GM21717 (cell line): ENCODE measurements around the gene OR2AG2.
A peak's percentile ranks its signal among the peaks of the same experiment; 100 is the strongest.

Experiments used
- ATAC-seq: cut with Tn5 transposase; IDR thresholded peaks from one replicate; pipeline ENCODE4 v1.9.1; 2021; ENCODE audit warnings: mild to moderate bottlenecking, moderate library complexity; ENCODE audit not compliant: unreplicated experiment

OR2AG2 gene

GRCh38 chr11:6742260-6742659 lies 29.5 kb downstream of the OR2AG2 start:
- ATAC-seq, result no peak

GRCh38 chr11:6738590-6738989 lies 33.2 kb downstream of the OR2AG2 start:
- no peak for ATAC-seq

GRCh38 chr11:6737872-6738466 lies 33.8 kb downstream of the OR2AG2 start:
- ATAC-seq, result peak; percentile 69

- ATAC-seq, result no peak
These were observed 35.2 kb downstream of the OR2AG2 start for GRCh38 chr11:6736495-6737121.

- no peak for ATAC-seq
These were observed 36.5 kb downstream of the OR2AG2 start for GRCh38 chr11:6735306-6735705.

GRCh38 chr11:6734616-6735015 lies 37.2 kb downstream of the OR2AG2 start:
- ATAC-seq, result no peak

- ATAC-seq, result no peak
These were observed 38.2 kb downstream of the OR2AG2 start for GRCh38 chr11:6733326-6734275.

- ATAC-seq, result no peak
These were observed 43.6 kb downstream of the OR2AG2 start for GRCh38 chr11:6727971-6728760.

- no peak for ATAC-seq
These were observed 46.3 kb downstream of the OR2AG2 start for GRCh38 chr11:6725386-6725896.

- no peak for ATAC-seq
These were observed 47.8 kb downstream of the OR2AG2 start for GRCh38 chr11:6724013-6724412.

GRCh38 chr11:6721343-6721742 lies 50.4 kb downstream of the OR2AG2 start:
- no peak for ATAC-seq

- no peak for ATAC-seq
These were observed 52.2 kb downstream of the OR2AG2 start for GRCh38 chr11:6719576-6719975.

- ATAC-seq, result no peak
These were observed 54.4 kb downstream of the OR2AG2 start for GRCh38 chr11:6717426-6717825.
